ENCODE data around the gene ATOSA.

DNA sequence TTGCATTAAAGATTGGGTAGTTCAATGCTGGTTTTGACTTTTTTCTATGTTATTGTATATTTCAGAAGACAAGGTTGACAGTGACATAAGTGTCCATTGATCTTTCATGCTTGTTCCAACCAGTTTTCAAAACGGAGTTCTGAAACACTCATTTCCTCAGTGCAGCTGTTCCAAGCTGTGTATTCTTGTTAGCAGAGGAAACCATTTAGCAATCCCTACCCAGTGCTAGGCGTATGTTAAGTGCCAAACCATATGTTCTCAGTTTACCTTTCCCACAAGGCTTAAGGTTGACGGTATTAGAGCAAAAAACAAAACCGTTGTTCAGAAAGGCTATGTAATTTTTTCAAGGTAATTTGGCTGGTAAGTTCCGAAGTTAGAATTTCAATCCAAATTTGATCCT is 9.1 kb downstream of the ATOSA start:
- TF ChIP-seq, protein P1, sequence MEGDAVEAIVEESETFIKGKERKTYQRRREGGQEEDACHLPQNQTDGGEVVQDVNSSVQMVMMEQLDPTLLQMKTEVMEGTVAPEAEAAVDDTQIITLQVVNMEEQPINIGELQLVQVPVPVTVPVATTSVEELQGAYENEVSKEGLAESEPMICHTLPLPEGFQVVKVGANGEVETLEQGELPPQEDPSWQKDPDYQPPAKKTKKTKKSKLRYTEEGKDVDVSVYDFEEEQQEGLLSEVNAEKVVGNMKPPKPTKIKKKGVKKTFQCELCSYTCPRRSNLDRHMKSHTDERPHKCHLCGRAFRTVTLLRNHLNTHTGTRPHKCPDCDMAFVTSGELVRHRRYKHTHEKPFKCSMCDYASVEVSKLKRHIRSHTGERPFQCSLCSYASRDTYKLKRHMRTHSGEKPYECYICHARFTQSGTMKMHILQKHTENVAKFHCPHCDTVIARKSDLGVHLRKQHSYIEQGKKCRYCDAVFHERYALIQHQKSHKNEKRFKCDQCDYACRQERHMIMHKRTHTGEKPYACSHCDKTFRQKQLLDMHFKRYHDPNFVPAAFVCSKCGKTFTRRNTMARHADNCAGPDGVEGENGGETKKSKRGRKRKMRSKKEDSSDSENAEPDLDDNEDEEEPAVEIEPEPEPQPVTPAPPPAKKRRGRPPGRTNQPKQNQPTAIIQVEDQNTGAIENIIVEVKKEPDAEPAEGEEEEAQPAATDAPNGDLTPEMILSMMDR (conservative IDR thresholded peaks at IDR 0.05; ENCODE audit: low read length) = no peak
- no peak for TF ChIP-seq EZH2phosphoT487 (IDR thresholded peaks at IDR 0.05; ENCODE audit: borderline replicate concordance, low read depth, low read length)

All from OCI-LY7 (cell line).